Testis (tissue), 3 donors: ENCODE results near the gene GNLY. TPM values are rescaled to one million over a fixed set of nuclear protein-coding genes. Genes with fewer than 3 reads are reported as not detected.
"Not testable (repeated sequence)": the region's sequence is repeated elsewhere in the genome, so short reads cannot be mapped to it uniquely, and the experiment has no call there.

Experiments used
- DNase-seq: peaks from one replicate; pipeline ENCODE4 v3.0.0-alpha.2; 2019
- H3K27ac ChIP-seq, 2 donors: fragments of 200-600 bp; sonication (generic); one replicate each; pipeline ENCODE4 v1.5.1; 2019
- H3K27me3 ChIP-seq: fragments of 200-600 bp; sonication (generic); one replicate; pipeline ENCODE4 v1.5.1; 2019
- H3K36me3 ChIP-seq: fragments of 200-600 bp; sonication (generic); one replicate; pipeline ENCODE4 v1.5.1; 2017; ENCODE audit warnings: low read depth; ENCODE audit errors: missing control alignments
- H3K4me1 ChIP-seq: fragments of 200-600 bp; sonication (generic); one replicate; pipeline ENCODE4 v1.5.1; 2019
- H3K4me3 ChIP-seq, 2 donors: fragments of 200-600 bp; sonication (generic); one replicate each; pipeline ENCODE4 v1.5.1; 2017 to 2019
- H3K9me3 ChIP-seq: fragments of 200-600 bp; sonication (generic); one replicate; pipeline ENCODE4 v1.5.1; 2017
- POLR2A ChIP-seq: fragments of 450-650 bp; IDR thresholded peaks from one replicate; pipeline ENCODE4 v1.6.1; 2017; ENCODE audit warnings: antibody characterized with exemption, mild to moderate bottlenecking, moderate library complexity
- WGBS, 2 donors: methylation state at CpG; one replicate each; pipeline ENCODE4 v1.1.5; 2018; 5-methylcytosine and 5-hydroxymethylcytosine counted together
- intact Hi-C: fragments of 100-400 bp; cut with DNase I; formaldehyde crosslinking; loops from one replicate; pipeline ENCODE4 v1.15.1; 2023; ENCODE audit warnings: low total_unique reads
- polyA plus RNA-seq: library from polyadenylated mRNA; stranded (reverse); fragments of 350-450 nt; fragmentation: Illumina TruSeq; extraction: RNeasy Lipid Tissue Mini Kit (QIAGEN cat#74804); gene quantifications from one replicate; pipeline ENCODE4 v1.2.3, GENCODE V29; 2014; ENCODE audit warnings: low read depth, low replicate concordance; ENCODE audit not compliant: insufficient read depth
- total RNA-seq, 2 donors: library from RNA; depleted of rRNA; stranded (reverse); fragments of >200 nt; gene quantifications; one replicate each; pipeline ENCODE4 v1.2.3, GENCODE V29; 2016
- TF ChIP-seq, protein P1 (sequence below), 3 experiments: fragments of 450-650 bp in 2 of 3; fragments of 200-600 bp in 1 of 3; sonication (generic) in 1 of 3; IDR thresholded peaks; one replicate each; pipeline ENCODE4 v1.5.1; 2016 to 2019; ENCODE audit warnings: antibody characterized with exemption in 3 of 3, mild to moderate bottlenecking in 2 of 3, moderate library complexity in 1 of 3

Gene GNLY
- total and polyA plus RNA-seq, 3 donors from 2014 or later, result 0.43 to 2.6 (median 2.2) TPM

DNA sequence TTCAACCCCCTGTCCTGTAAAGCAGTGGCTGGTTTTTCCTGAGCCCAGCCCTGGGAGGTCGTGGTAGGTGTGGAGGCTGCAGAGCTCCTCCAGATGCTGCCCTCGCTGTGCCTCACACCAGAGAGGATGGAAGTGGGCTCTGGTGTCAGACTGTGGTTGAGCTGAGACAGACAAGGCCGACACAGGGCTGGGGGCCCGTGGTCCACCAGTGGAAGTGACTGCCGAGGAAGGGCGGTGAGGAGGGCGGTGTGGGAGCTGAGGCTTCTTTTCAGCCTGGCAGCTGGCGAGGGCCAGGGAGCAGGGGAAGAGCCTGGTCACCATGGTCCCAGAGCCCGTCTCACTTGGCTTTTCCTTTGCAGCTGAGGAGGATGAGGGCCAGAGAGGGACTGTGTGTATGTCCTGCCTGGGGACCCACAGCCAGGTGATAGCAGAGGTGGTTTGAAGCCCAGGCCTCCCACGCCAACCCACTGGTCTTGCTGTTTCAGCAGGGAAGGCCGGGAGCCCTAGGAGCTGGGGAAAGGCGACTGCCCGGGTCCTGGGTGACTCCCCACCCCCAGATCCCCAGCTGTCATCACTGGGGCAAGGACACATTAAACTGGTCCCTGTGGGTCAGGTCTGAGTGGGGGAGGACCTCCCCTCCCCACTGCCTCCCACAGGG is 34.7 kb upstream of the GNLY start:
- no peak overlapping the region for H3K4me3 ChIP-seq
- TF ChIP-seq, protein P1, sequence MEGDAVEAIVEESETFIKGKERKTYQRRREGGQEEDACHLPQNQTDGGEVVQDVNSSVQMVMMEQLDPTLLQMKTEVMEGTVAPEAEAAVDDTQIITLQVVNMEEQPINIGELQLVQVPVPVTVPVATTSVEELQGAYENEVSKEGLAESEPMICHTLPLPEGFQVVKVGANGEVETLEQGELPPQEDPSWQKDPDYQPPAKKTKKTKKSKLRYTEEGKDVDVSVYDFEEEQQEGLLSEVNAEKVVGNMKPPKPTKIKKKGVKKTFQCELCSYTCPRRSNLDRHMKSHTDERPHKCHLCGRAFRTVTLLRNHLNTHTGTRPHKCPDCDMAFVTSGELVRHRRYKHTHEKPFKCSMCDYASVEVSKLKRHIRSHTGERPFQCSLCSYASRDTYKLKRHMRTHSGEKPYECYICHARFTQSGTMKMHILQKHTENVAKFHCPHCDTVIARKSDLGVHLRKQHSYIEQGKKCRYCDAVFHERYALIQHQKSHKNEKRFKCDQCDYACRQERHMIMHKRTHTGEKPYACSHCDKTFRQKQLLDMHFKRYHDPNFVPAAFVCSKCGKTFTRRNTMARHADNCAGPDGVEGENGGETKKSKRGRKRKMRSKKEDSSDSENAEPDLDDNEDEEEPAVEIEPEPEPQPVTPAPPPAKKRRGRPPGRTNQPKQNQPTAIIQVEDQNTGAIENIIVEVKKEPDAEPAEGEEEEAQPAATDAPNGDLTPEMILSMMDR (IDR thresholded peaks at IDR 0.05), result no peak
- TF ChIP-seq POLR2A, result no peak
- no peaks in the 10 kb centered on the region for H3K9me3 ChIP-seq
- H3K27me3 ChIP-seq, result no peaks in the 10 kb centered on the region
- peaks cover 13% of the 10 kb centered on the region for H3K4me1 ChIP-seq
- 81 to 83% methylated on average over 4 to 13 of the region's 13 CpGs for WGBS, 2 donors
- intact Hi-C loops, result no loop called here
- H3K36me3 ChIP-seq, result no peaks in the 10 kb centered on the region
- no peak overlapping the region for H3K27ac ChIP-seq
- DNase-seq, result no peak

DNA sequence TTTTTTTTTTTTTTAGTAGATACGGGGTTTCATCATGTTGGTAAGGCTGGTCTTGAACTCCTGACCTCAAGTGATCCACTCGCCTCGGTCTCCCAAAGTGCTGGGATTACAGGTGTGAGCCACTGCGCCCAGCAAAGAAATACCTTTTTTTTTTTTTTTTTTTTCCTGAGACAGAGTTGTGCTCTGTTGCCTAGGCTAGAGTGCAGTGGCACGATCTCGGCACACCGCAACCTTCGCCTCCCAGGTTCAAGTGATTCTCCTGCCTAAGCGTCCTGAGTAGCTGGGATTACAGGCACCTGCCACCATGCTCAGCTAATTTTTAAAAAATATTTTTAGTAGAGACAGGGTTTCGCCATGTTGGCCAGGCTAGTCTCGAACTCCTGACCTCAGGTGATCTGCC is 33.9 kb upstream of the GNLY start:
- H3K4me1 ChIP-seq, result peaks cover 13% of the 10 kb centered on the region
- DNase-seq, intact Hi-C loops, H3K27me3 ChIP-seq, H3K27ac ChIP-seq, H3K4me3 ChIP-seq, H3K9me3 ChIP-seq, H3K36me3 ChIP-seq: not testable (repeated sequence)
- 95 to 98% methylated on average over 10 to 11 of the region's 11 CpGs for WGBS, 2 donors

DNA sequence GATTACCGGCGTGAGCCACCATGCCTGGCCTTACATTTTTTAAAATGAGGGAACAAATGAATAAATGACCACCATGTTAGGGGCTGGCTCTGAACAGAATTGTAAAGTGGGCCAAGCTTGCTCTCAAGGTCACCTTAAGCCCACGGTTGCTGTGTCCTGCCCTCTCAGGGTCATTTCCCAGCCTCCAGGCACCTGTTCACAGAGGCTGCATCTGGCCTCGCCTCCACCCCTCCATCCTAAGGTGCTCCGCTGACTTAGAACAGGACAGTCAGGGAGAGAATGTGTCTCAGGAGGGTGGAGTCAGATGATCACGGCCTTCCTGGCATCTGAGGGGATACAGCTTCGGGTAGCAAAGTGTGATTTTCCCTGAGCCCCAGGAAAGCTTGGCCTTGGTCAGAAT is 33.4 kb upstream of the GNLY start:
- no peak for DNase-seq
- H3K36me3 ChIP-seq, result no peaks in the 10 kb centered on the region
- peaks cover 13% of the 10 kb centered on the region for H3K4me1 ChIP-seq
- no peaks in the 10 kb centered on the region for H3K27me3 ChIP-seq
- H3K9me3 ChIP-seq, result no peaks in the 10 kb centered on the region
- H3K27ac ChIP-seq, result no peak overlapping the region
- intact Hi-C loops, result no loop called here
- TF ChIP-seq POLR2A, result no peak
- TF ChIP-seq, protein P1 (IDR thresholded peaks at IDR 0.05), result no peak
- H3K4me3 ChIP-seq, result no peak overlapping the region
- WGBS, 2 donors, result 68 to 81% methylated on average over 4 to 7 of the region's 7 CpGs

DNA sequence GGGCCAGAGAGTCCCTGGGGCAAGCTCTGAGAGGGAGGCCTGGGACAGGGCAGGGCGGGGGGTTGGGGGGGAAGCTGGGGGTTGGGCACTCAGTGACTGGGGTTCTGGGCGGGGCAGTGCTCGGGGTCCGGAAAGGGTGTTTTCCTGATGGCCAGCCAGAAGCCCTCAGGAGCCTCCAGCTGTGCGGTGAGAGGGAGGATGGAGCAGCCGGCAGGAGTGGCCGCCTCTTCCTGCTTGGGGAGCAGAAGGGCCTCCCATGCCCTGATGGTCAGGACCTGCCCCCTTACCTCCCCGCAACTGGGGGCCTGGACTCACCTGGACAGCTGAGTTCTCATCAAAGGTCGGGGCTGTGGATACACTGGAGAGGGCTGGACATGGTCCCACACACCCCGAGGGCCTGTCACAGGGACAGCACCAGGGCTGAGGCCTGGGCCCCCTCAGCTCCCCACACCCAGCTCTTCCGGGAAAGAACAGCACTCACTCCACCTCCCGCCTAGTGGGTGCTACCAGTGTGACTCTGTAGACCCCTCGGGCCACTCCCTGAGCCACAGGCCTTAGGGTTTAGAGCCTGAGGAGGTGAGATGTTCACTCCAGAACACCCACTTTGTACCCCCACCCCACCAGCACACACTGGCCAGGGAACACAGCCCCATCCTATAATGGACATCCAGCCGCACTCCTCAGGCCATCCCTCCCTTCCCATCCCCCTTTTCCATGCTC is 32.9 kb upstream of the GNLY start:
- intact Hi-C loops, result no loop called here
- peak overlapping the region in 1 of 2 donors; percentile 50 for H3K27ac ChIP-seq
- no peak for TF ChIP-seq POLR2A
- TF ChIP-seq, protein P1 (IDR thresholded peaks at IDR 0.05), result no peak
- H3K4me1 ChIP-seq, result peaks cover 13% of the 10 kb centered on the region
- 78% methylated on average over 14 of the region's 14 CpGs; no CpG with 5 or more reads in 1 of the 2 donors for WGBS, 2 donors
- H3K36me3 ChIP-seq, result no peaks in the 10 kb centered on the region
- no peaks in the 10 kb centered on the region for H3K9me3 ChIP-seq
- DNase-seq, result no peak
- H3K4me3 ChIP-seq, result no peak overlapping the region
- H3K27me3 ChIP-seq, result no peaks in the 10 kb centered on the region

DNA sequence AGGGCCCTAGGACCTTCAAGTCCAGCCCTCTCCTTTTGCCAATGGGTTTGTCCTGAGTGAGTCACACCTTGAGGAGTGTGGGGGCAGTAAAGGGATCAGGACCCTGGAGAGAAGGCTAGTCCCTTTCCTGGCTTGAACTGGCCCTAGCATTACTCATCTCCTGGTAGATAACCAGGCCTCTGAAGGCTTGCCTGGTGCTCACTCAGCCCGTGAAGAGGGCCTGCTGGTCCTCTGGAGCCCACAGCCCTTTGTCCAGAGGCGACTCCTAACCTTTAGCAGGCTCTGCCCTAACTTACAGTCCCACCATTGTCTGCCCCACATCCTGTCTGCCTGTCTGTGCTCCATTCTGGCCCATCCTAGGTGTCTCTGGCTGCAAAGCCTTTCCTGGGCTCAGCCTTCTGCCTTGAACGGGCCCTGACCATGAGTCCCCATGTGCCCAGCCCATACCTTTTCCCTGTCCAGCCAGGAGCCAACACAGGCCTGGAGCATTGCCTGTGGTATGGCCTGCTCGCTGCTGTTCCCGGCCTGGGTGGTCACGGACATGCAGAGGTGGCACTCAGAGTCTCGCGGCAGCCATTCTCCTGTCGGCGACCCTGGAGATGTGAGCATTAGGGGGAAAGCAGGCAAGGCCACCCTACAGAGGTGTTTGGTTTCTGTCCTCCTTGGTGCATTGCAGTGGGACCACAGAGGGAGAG is 31.1 kb upstream of the GNLY start:
- no peaks in the 10 kb centered on the region for H3K9me3 ChIP-seq
- no peak overlapping the region for H3K4me3 ChIP-seq
- H3K27me3 ChIP-seq, result no peaks in the 10 kb centered on the region
- H3K4me1 ChIP-seq, result peaks cover 4% of the 10 kb centered on the region
- H3K27ac ChIP-seq, result no peak overlapping the region
- TF ChIP-seq, protein P1 (IDR thresholded peaks at IDR 0.05), result no peak
- TF ChIP-seq POLR2A, result no peak
- 92 to 98% methylated on average over 7 to 10 of the region's 10 CpGs for WGBS, 2 donors
- DNase-seq, result no peak
- intact Hi-C loops, result no loop called here
- no peaks in the 10 kb centered on the region for H3K36me3 ChIP-seq
